ENCODE results near the gene HOPX.
"Not testable (repeated sequence)": the region's sequence is repeated elsewhere in the genome, so short reads cannot be mapped to it uniquely, and the experiment has no call there.

HOPX gene

GRCh38 chr4:56626963-56627362 lies 54.1 kb downstream of the HOPX start:
- no peak for DNase-seq (ENCODE audit: low spot score)

GRCh38 chr4:56626420-56626819 lies 54.7 kb downstream of the HOPX start:
- no peak for DNase-seq (ENCODE audit: low spot score)

DNA sequence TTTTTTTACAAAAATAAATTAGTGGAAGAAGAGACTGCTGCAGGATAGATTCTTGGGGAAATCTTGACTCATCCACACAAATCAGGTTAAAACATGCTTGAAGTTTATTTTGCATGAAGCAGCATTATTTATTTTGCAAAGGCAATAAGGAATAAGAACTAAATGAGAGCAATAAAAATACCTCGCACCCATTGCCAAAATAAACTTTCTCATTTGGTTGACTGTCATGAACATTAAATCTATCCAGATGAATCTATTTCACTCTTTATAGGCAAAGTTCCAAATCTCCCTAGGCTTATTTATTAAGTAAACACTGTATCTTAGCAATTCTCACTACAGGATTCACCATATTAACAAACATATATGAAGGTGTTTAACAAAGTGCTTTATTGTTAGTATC lies 58.9 kb downstream of the HOPX start:
- DNase-seq (ENCODE audit: low spot score) = no peak

GRCh38 chr4:56619816-56620215 lies 61.3 kb downstream of the HOPX start:
- DNase-seq (ENCODE audit: low spot score) = no peak

DNA sequence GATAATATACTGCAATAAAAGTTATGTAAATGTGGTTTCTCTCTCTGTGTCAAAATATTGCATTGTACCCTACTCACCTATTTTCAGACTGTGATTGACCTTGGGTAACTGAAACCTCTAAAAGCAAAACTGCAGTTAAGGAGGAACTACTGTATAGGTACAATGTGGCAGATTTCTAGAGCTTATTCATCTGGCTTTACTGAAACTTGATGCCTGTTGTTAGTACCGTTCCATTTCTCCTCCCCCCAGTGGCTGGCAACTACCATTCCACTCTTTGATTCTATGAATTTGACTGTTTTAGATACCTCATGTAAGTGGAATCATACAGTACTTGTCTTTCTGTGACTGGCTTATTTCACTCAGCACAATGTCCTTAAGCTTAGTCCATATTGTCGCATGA lies 61.9 kb downstream of the HOPX start:
- no peak for DNase-seq (ENCODE audit: low spot score)

DNA sequence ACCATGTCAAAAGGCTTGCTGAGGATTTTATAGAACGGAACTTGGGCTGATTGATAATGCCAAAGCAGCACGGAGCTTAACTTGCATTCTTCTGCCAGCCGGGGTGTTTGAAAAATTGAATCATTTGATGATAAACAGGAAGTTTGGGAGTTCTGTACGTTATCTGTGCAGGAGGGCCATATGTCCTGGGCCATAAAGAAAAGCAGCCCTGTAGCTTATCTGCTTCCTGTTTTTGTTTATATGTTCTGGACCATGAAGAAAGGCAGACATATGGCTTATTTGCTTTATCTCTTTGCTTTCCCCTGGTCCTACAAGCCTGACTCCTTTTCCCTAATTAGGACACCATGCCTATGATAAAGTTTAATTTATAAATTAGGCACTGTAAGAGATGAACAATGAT lies 62.4 kb downstream of the HOPX start:
- DNase-seq (ENCODE audit: low spot score) = no peak

DNA sequence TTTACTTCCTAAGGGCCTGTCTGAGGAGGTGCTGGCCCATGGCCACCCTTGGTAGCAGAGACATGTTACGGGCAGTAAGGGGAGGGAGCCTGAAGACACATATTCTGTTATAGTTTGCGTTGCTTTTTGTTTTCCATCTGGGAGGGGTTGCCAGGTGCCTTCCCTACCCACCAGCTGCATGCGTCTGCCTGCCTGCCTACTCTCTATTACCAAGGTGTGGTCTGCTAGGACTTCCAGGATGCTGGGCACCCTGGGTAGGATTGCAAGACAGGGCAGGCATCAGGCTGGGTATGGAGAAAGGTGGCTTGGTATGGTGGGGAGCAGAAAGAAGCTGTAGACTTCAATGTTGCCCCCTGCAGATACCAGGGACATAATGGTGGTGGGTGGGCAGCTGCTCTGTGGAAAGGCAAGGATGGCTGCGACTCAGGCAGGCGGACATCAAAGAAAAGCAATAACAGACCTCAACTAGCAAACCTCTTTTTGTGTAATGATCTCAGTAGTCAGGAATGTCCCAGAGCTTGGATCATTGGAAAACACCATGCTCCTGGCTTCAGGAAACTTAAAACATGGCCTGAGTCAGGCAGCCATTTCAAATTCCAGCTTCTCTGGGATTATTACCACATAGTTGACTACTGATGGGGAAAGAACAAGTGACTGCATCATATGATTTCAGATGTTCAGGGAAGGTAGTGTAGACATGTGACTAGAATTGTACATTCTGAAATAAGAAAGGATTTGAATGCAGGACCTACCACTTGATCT lies 67.8 kb downstream of the HOPX start:
- DNase-seq (ENCODE audit: low spot score) = no peak

- no peak for DNase-seq (ENCODE audit: low spot score)
These were observed 68.8 kb downstream of the HOPX start for GRCh38 chr4:56612282-56612681.

DNA sequence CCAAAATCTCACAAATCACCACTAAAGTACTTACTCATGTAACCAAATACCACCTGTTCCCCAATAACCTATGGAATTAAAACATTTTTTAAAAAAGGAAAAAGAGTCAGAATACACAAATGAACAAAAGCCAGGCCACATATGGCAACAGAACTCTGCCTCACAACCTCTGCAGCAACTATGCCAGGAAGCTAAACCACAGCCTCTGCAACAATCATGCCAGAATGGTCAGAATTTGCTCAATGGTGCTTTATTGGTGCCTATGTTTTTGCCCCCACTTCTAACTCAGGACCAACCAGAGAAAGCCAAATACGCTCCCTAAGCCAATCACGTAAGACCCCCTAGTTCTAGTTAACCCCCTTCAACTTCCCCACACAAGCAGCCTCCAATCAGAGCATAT lies 69.6 kb downstream of the HOPX start:
- no peak for DNase-seq (ENCODE audit: low spot score)

- not testable (repeated sequence) for DNase-seq (ENCODE audit: low spot score)
These were observed 70.9 kb downstream of the HOPX start for GRCh38 chr4:56610170-56610569.

GRCh38 chr4:56607926-56608325 lies 73.2 kb downstream of the HOPX start:
- DNase-seq (ENCODE audit: low spot score) = no peak

GRCh38 chr4:56606385-56606784 lies 74.7 kb downstream of the HOPX start:
- no peak for DNase-seq (ENCODE audit: low spot score)

DNA sequence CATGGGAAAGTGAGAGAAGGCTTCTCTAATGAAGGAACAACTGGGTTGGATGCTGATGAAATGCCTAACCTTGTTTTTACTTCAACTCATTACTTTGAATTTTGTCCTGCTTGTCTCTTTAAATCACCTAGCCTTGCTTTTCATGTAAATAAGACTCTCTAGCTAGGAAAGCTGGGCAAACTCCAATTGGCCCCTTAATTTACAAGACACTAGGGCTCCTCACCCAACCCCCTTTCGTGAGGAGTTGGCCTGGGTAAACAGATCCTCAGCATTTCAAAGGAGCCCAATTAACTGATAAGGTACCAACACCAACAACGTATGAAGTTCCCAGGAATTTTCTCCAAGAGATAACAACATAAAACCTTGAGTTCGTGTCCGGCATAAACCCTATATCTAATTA lies 75.6 kb downstream of the HOPX start:
- not testable (repeated sequence) for DNase-seq (ENCODE audit: low spot score)

DNA sequence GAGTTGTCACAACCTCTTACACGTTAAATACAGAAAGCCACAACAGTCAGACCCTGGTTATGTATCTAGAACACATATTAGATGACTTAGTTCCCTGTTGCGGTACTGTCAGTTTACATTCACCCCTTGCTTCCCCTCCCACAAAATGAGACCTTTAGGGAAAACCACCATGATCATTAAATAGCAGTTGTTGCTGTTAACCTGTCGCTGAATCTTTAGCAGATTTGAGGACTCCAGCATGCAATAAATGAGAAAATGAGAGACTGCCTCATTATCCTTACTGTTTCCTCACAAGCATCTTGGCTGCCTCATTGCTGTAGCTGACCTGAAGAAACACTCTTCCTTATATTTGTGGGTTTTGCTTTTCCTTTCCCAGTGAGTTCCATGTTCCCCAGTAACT lies 77.8 kb downstream of the HOPX start:
- no peak for DNase-seq (ENCODE audit: low spot score)

Measured in HuH-7 (cell line).